GM19099 (cell line): ENCODE measurements around the gene FZD10.

Experiments used
- POLR2A ChIP-seq: IDR thresholded peaks from 3 replicates; pipeline ENCODE4 v1.6.1; 2011; ENCODE audit warnings: low read depth; ENCODE audit not compliant: insufficient read length; ENCODE audit errors: extremely low read depth

FZD10 gene

DNA sequence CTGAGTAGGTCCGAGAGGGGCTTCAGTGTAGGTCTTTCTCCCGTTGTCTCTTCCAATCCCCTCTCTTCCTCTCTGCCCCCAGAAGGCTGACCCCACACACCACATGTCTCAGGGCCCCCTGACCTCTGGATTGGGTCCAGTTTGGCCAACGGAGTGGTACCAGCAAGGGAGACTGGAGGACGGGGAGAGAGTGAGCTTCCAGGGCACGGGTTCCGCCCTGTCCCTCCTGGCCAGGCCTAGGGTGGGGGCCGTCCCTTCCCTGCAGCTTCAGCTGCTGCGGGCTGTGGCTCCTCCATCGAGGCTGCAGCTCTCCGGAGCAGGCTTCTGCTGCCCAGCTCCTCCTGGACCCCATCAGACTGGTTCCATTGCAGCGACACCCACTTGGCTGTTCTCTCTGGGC is 17.4 kb downstream of the FZD10 start:
- no peak for TF ChIP-seq POLR2A

DNA sequence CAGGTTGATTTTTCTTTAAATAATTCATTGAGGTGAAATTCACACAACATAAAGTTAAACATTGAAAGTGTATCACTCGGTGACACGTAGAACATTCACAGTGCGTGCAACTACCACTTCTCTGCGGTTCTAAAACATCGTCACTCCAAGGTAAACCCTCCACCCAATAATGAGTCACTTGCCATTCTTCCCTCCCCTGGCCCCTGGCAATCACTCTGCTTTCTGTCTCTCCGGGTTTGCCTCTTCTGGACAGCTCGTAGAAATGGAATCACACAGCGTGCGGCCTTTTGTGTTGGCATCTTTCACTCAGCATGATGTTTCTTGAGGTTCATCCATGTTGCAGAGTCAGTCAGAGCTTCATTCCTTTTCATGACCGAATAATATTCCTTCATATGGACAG is 18.9 kb downstream of the FZD10 start:
- no peak for TF ChIP-seq POLR2A

DNA sequence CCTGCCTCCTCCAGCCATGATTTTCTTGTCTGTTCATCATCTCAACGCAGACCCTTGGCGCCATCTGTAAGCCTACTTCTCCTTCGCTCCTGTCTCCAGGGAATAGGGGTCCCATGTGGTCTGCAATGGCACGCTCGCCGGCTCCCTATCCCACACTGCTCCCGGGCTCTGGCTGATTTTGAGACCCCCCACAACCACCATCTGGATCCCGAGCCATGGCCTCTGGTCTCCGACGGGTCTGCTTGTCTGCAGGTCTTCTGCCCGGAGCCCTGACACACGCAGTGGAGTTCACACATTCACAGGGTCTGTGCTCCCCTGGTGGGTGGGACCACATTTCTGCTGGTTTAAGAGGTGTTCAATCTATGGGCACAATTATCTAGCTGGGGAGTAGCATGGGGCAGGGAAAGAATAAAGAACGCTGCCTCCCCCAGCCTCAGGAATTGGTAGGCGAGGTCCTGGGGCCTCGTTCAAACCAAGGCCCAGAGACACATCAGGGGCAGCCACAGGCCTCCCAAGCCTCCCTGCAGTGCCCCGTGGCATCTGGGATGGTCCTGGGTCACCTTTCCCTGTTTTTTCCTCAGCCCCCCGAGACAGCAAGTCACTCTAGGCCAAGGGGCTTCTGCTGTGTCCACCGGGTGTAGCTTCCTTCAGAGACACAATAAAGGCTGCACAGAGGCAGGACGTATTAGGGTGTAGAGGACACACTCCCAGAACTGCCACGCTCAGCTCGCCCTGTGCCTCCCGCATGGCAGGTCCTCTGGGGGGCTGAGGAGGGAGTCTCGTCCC is 21.5 kb downstream of the FZD10 start:
- TF ChIP-seq POLR2A: no peak

DNA sequence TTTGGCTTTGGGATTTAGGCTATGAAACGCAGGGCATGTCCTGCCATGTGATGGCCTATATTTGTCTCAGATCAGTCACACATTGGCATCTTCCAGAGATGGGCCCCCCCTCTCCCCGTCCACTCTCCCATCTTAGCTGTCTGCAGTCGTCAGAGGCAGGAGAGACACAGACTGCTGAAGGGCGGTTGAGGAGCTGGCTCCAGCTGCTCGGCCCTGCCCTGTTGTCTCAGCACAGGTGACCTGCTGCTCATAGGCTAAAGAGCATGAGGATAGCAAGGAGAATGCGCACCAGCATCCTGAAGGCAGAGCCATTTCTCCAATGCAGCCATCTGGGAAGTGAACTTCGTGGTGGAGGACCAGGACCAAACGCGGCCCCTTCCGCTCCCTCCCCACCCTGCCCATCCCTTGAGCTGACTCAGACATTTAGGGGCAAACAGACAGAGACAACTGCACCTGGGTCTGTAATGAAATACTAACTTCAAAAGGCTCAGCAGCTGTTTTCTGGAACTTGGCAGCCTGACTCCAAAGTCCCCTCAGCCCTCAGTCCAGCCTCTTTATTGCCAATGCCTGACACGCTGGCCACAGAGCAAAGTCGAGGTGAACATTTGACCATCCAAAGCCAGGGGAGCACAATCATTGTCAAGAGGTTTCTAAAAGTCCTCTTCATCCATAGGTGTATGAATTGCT is 22.3 kb downstream of the FZD10 start:
- TF ChIP-seq POLR2A: no peak

DNA sequence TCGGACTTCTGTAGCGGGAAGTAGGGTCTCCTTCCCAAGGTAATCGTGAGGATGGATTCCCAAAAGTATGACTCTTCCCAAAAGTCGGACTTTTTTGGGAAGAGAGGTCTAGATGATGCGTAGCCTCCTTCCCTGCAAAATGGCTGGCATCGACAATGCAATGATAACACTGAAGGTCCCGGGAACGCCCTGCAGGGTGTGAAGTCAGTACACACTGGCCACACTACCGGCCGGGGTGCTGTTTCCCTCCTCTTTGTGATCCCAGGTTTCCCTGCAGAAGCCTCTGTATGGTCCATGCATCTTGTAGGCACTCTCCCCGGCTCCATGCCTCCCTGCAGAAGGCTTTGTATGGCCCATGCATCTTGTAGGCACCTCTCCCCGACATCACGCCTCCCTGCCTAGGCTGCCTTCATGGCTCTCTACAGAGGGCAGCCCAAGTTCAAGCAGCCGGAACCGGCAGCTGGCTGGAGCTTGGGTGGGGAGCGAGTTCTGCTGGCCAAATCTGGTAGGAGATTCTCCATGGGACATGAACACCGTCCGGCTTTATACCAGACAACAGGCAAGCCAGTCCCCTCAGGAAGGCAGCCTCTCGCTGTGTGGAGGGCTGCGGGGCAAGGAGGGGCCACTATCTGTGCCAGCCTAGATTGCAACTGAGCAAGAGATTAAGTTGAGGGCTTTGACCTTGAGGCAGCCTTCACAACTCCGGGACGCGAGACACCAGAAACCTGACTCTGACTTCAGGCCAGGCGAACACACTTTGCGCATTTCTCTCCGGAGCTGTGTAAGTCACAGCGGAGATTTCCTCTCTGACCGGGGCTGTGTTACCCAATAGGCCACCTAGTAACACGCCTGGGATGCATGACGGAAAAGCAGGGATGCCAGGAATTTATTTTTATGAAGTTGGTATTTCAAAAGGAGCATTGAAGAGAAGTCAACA is 23.5 kb downstream of the FZD10 start:
- TF ChIP-seq POLR2A: no peak

DNA sequence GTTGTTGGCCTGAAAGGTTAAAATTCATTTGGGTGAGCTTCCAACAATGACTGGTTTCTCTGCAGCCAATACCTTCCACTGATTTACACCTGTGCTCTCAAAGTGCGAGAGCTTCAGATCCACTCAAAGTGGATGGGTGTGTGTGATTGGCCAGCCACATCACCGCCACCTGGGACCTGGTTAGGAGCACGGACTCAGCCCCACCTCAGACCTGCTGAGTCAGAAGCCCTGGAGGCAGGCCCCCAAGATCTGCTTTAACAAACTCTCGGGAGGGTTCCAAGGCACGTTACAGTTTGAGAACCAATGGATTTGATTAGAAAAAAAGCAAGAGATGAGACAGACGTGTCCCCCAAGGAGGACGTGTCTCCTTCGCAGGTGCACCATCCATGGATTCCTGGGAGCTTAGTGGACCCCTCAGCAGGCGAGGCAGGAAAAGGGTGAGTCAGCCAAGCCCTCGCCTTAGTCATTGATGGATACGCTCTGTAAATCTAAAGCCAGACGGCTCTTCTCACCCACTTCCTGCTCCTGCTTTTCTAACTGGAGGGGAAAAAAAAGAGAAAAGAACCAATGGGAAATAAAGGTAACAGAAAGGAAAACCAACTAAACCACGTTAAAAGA is 24.5 kb downstream of the FZD10 start:
- no peak for TF ChIP-seq POLR2A

DNA sequence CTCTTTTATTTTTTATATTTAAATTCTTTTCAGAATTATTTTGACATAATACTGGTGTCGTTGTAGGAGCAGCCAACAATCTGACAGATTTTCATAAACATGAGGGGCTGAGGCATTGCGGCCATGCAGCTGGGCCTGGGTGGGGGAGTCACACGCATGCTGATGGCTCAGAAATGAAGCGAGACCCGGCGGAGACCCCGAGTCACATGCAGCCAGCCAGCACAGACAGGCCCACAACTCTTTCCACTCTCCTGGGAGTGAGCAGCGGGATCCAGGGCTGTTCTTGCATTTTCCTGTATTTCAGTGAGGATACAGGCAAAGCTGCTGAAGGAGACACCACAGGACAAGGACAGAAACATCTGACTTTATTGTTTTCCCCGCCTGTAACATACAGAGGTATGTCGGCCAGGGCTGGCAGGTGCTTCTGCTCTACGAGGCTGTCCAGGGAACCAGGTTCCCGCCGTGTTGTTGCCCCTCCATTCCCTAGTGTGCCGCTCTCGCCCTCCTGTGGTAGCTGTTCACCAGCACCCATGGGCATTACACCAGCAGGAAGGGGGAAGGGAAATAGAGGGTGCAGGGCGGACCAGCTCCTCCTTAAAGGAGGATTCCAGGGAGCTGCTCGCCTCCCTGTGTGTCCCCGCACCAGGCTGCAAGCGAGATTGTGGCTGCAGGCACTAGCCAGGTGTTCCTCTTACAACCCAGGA is 30.5 kb downstream of the FZD10 start:
- no peak for TF ChIP-seq POLR2A

DNA sequence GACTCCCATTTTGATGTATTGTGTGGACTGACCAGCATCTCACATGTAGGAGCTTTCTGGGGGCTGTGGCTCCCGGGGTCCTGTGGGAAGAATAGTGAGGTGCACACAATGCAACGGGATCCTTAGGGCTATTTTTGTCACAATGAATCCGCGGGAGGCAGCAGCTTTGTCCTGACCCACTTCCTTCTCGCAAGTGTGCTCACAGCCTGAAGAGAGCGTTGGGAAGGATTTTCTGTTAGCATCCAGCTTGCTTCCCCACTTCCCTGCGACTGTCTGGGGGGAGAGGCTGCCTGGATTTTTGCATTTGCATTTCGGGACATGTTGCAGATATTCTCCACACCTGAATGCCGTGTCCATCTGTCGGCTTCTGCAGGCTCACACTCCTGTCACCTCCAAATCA is 31.9 kb downstream of the FZD10 start:
- TF ChIP-seq POLR2A: no peak

DNA sequence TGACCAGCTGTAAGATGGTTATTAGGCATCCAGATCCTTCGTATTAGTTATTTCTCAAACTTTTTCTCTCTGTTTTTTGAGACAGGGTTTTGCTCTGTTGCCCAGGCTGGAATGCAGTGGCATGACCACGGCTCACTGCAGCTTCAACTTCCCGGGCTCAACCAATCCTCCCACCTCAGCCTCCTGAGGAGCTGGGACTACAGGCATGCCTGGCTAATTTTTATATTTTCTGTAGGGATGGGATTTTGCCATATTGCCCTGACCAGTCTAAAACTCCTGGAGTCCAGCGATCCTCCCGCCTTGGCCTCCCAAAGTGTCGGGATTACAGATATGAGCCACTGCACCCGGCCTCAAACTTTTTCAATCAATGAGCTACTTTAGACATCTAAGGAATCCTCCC is 33.1 kb downstream of the FZD10 start:
- TF ChIP-seq POLR2A: no peak

DNA sequence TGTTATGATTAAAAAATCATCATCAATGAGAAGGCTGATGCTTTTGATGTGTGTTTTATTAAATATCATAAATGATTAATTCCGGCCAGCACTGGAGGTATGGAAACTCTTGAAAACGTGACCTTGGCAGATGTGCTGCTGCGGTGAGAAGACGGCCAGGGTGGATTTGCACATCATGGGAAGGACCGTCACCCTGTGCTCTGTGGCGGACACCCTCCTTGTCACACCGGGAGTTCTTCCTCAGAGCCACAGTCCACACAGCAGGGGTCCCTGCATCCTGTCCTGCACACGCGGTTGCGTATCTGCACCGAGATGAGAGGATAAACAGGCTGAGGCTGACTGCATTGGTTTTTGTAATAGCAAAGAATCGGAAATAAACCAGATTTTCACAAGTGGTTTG is 33.5 kb downstream of the FZD10 start:
- no peak for TF ChIP-seq POLR2A

DNA sequence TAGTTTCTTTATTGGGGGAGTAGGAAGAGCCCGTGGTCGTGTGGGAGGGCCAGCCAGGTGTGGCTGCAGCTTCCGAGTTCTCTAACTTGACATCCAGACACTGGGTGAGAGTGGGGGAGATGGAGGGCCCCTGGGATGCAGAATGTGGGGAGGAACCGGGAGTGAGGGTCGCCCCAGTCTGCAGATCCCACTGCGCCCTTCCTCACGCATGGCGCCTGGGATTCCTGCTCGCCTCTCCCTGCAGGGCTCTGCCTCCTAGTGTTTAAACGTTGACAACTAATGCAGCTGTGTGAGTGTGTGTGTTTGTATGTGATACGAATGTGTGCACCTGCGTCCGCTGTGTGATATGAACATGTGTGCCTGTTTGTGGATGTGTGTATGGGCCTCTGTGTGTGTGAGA is 34.6 kb downstream of the FZD10 start:
- TF ChIP-seq POLR2A: no peak

DNA sequence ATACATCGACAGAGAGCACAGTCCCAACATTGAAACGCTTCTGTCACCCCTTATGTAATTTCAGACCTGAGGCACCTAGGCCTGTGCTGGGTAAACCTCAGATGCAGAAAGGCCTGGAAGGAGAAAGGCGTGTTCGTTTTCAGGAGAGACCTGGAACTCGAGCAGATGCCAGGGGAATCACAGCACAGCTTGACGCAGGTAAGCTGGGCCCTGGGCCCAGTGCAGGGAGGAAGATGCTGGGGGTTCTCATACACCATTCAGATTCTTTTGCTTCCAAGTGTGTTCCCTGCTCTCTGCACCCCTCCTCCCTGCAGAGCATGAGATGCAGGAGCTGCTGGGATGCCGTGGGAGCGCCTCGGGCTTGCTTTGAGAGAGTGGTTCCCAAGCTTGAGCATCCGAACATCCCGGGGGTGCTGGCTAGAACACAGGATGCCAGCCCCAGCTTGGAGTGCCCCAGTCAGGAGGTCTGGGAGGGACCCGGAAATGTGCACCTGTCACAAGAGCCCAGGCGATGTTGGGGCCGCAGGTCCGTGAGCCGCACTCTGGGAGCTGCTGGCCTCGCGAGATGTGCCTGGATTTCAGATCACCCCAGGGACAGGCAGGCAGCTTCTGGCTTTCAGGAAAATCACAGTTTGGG is 35.9 kb downstream of the FZD10 start:
- TF ChIP-seq POLR2A: no peak

DNA sequence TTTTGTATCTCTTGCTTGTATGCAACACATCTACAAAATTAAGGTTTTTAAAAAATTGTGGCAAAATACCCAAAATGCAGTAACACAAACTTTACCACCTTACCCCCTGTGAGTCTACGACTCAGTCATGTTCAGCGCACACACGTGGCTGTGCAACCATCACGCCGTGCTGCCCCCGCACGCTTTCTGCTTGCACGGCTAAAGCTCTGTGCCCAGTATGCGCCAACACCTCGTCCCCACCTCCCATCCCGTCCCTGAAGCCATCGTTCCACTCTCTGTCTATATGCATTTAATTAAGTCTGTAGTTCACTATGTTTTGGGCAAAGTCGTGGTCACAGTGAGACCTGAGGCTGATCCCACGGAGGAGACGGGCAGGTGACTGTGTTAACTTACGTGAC is 36.4 kb downstream of the FZD10 start:
- TF ChIP-seq POLR2A: no peak
